ENCODE measurements around the gene WASL.

Gene WASL

GRCh38 chr7:123662293-123662692 lies 86.5 kb downstream of the WASL start:
- ATAC-seq (replicated peaks) = no peak
- Mint-ChIP-seq H3K36me3 (no peaks in the 10 kb centered on the region), H3K9me3 (no peaks in the 10 kb centered on the region), H3K27ac (no peak overlapping the region), H3K4me1 (no peaks in the 10 kb centered on the region), H3K27me3 (peaks cover 41 to 47% of the 10 kb centered on the region in 2 donors), H3K4me3 (no peak overlapping the region)
- no peak for DNase-seq

- ATAC-seq (replicated peaks) (no peak), DNase-seq (no peak)
- Mint-ChIP-seq H3K27ac (no peak overlapping the region), H3K9me3 (no peaks in the 10 kb centered on the region), H3K36me3 (no peaks in the 10 kb centered on the region), H3K4me3 (no peak overlapping the region), H3K4me1 (no peaks in the 10 kb centered on the region), H3K27me3 (peaks cover 41 to 47% of the 10 kb centered on the region in 2 donors)
Observed at GRCh38 chr7:123661765-123662164, 87.0 kb downstream of the WASL start.

- Mint-ChIP-seq H3K27ac (no peak overlapping the region), H3K4me1 (no peaks in the 10 kb centered on the region), H3K4me3 (no peak overlapping the region), H3K36me3 (no peaks in the 10 kb centered on the region), H3K27me3 (peaks cover 43 to 48% of the 10 kb centered on the region in 2 donors), H3K9me3 (no peaks in the 10 kb centered on the region)
- DNase-seq (no peak), ATAC-seq (replicated peaks) (no peak)
Observed at GRCh38 chr7:123660514-123661354, 88.1 kb downstream of the WASL start.

GRCh38 chr7:123658023-123658422 lies 90.8 kb downstream of the WASL start:
- ATAC-seq (replicated peaks) = no peak
- no peaks in the 10 kb centered on the region for H3K36me3 Mint-ChIP-seq
- H3K9me3 Mint-ChIP-seq = no peaks in the 10 kb centered on the region
- peaks cover 36% of the 10 kb centered on the region in 2 donors for H3K27me3 Mint-ChIP-seq
- no peak overlapping the region for H3K4me3 Mint-ChIP-seq
- no peaks in the 10 kb centered on the region for H3K4me1 Mint-ChIP-seq
- no peak overlapping the region for H3K27ac Mint-ChIP-seq
- no peak for DNase-seq

GRCh38 chr7:123657304-123657685 lies 91.5 kb downstream of the WASL start:
- H3K9me3 Mint-ChIP-seq = no peaks in the 10 kb centered on the region
- H3K4me3 Mint-ChIP-seq = no peak overlapping the region
- DNase-seq = no peak
- H3K36me3 Mint-ChIP-seq = no peaks in the 10 kb centered on the region
- H3K27me3 Mint-ChIP-seq = peaks cover 29% of the 10 kb centered on the region in 2 donors
- H3K4me1 Mint-ChIP-seq = no peaks in the 10 kb centered on the region
- no peak for ATAC-seq (replicated peaks)
- H3K27ac Mint-ChIP-seq = no peak overlapping the region

GRCh38 chr7:123656544-123657303 lies 92.1 kb downstream of the WASL start:
- DNase-seq (no peak), ATAC-seq (replicated peaks) (no peak)
- Mint-ChIP-seq H3K27me3 (peaks cover 23 to 27% of the 10 kb centered on the region in 2 donors), H3K4me3 (no peak overlapping the region), H3K4me1 (no peaks in the 10 kb centered on the region), H3K36me3 (no peaks in the 10 kb centered on the region), H3K9me3 (no peaks in the 10 kb centered on the region), H3K27ac (no peak overlapping the region)

GRCh38 chr7:123655614-123656013 lies 93.2 kb downstream of the WASL start, which contains the start of gene LMOD2:
Gene LMOD2 (plus strand): TSS chr7:123655866. CDS start chr7:123655964, 98 bp downstream.
- Mint-ChIP-seq H3K36me3 (no peaks in the 10 kb centered on the region), H3K4me3 (no peak within 1 kb of the TSS), H3K27me3 (peaks cover 17 to 26% of the 10 kb centered on the region in 2 donors), H3K4me1 (no peaks in the 10 kb centered on the region), H3K9me3 (no peaks in the 10 kb centered on the region), H3K27ac (no peak within 1 kb of the TSS)
- ATAC-seq (replicated peaks) = no peak
- no peak for DNase-seq

GRCh38 chr7:123653162-123653561 lies 95.6 kb downstream of the WASL start:
- DNase-seq (no peak), ATAC-seq (replicated peaks) (no peak)
- Mint-ChIP-seq H3K36me3 (no peaks in the 10 kb centered on the region), H3K27ac (no peak overlapping the region), H3K9me3 (no peaks in the 10 kb centered on the region), H3K4me3 (no peak overlapping the region), H3K27me3 (peaks cover 15 to 18% of the 10 kb centered on the region in 2 donors), H3K4me1 (no peaks in the 10 kb centered on the region)

- no peak overlapping the region for H3K4me3 Mint-ChIP-seq
- no peaks in the 10 kb centered on the region for H3K9me3 Mint-ChIP-seq
- ATAC-seq (replicated peaks) = no peak
- H3K27ac Mint-ChIP-seq = no peak overlapping the region
- H3K27me3 Mint-ChIP-seq = peaks cover 15 to 19% of the 10 kb centered on the region in 2 donors
- H3K36me3 Mint-ChIP-seq = no peaks in the 10 kb centered on the region
- DNase-seq = no peak
- no peaks in the 10 kb centered on the region for H3K4me1 Mint-ChIP-seq
Observed at GRCh38 chr7:123652406-123652805, 96.4 kb downstream of the WASL start.

GRCh38 chr7:123650595-123650994 lies 98.2 kb downstream of the WASL start:
- Mint-ChIP-seq H3K4me1 (no peaks in the 10 kb centered on the region), H3K36me3 (no peaks in the 10 kb centered on the region), H3K4me3 (no peak overlapping the region), H3K27me3 (peaks cover 15 to 21% of the 10 kb centered on the region in 2 donors), H3K9me3 (no peaks in the 10 kb centered on the region), H3K27ac (no peak overlapping the region)
- ATAC-seq (replicated peaks) (no peak), DNase-seq (no peak)

- Mint-ChIP-seq H3K27ac (no peak overlapping the region), H3K4me3 (no peak overlapping the region), H3K9me3 (no peaks in the 10 kb centered on the region), H3K36me3 (no peaks in the 10 kb centered on the region), H3K4me1 (no peaks in the 10 kb centered on the region), H3K27me3 (peaks cover 13 to 21% of the 10 kb centered on the region in 2 donors)
- ATAC-seq (replicated peaks) = no peak
- no peak for DNase-seq
Observed at GRCh38 chr7:123649964-123650363, 98.8 kb downstream of the WASL start.

GRCh38 chr7:123647106-123647730 lies 101.6 kb downstream of the WASL start:
- no peaks in the 10 kb centered on the region for H3K9me3 Mint-ChIP-seq
- H3K27me3 Mint-ChIP-seq = peaks cover 22 to 40% of the 10 kb centered on the region in 2 donors
- H3K36me3 Mint-ChIP-seq = no peaks in the 10 kb centered on the region
- ATAC-seq (replicated peaks) (no peak), DNase-seq (no peak)
- H3K27ac Mint-ChIP-seq = no peak overlapping the region
- H3K4me3 Mint-ChIP-seq = no peak overlapping the region
- H3K4me1 Mint-ChIP-seq = no peaks in the 10 kb centered on the region

- Mint-ChIP-seq H3K9me3 (no peaks in the 10 kb centered on the region), H3K27me3 (peaks cover 28 to 40% of the 10 kb centered on the region in 2 donors), H3K27ac (no peak overlapping the region), H3K36me3 (no peaks in the 10 kb centered on the region), H3K4me3 (no peak overlapping the region), H3K4me1 (no peaks in the 10 kb centered on the region)
- DNase-seq = no peak
- no peak for ATAC-seq (replicated peaks)
Observed at GRCh38 chr7:123645516-123645915, 103.3 kb downstream of the WASL start.

All from stimulated activated naive B cell treated with anti-CD40 and anti-IgM and Interleukin-4, amounts not matched to agents 10 μg/mL and 1 μg/mL and 100 μg/mL, for 72 hours (primary cell).